Panc1 (cell line): Measurements from ENCODE around the gene CHCHD6.

ENCODE experiments used
- CTCF ChIP-seq: fragments of 450-650 bp; IDR thresholded peaks from 2 replicates; pipeline ENCODE4 v1.5.1; 2017; ENCODE audit warnings: mild to moderate bottlenecking
- POLR2AphosphoS5 ChIP-seq: IDR thresholded peaks from 2 replicates; pipeline ENCODE4 v1.6.1; 2012; ENCODE audit warnings: mild to moderate bottlenecking, low read depth, low read length, moderate library complexity
- REST ChIP-seq, 2 experiments: IDR thresholded peaks; 2 replicates each; pipeline ENCODE4 v1.6.1; 2011 to 2012; ENCODE audit warnings: low read depth in 2 of 2, control low read depth in 1 of 2, low read length in 1 of 2, mild to moderate bottlenecking in 1 of 2, moderate library complexity in 1 of 2; ENCODE audit not compliant: insufficient read depth in 1 of 2
- TCF7L2 ChIP-seq: IDR thresholded peaks from 2 replicates; pipeline ENCODE4 v1.6.1; 2011; ENCODE audit warnings: mild to moderate bottlenecking, low read depth, low read length, inconsistent platforms

GRCh38 chr3:126948980-126949535, 245.0 kb downstream of the CHCHD6 start:
- TF ChIP-seq CTCF (no peak), POLR2AphosphoS5 (no peak), REST (IDR thresholded peaks at IDR 0.05; ENCODE audit: insufficient read depth in 1 of 2, low read depth in 2 of 2, low read length in 1 of 2) (no peak), TCF7L2 (no peak)
